HG03064 (cell line): Measurements from ENCODE around the gene LTBP1.

Experiments
- ATAC-seq: cut with Tn5 transposase; IDR thresholded peaks from one replicate; pipeline ENCODE4 v1.9.1; 2021; ENCODE audit warnings: low read depth; ENCODE audit not compliant: unreplicated experiment

Gene LTBP1

DNA sequence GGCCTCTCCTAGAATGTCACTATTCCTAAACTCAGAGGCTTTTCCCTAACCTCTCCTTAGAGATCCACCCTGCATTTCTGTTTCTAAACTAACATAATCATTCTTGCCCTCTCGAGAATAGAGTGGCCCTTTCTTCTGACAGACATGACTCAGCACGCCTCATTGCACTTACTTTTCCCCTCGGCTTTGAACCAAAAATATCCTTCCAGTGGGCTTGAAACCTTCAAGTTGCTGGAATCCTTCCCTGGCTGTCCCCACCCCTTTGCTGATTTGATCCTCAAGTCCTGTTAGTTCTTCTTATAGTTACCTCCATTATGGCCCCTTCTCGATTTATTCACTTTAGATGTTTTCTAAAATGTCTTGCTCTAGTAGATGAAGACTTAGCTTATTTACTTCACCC lies 158.0 kb downstream of the LTBP1 start:
- no peak for ATAC-seq

DNA sequence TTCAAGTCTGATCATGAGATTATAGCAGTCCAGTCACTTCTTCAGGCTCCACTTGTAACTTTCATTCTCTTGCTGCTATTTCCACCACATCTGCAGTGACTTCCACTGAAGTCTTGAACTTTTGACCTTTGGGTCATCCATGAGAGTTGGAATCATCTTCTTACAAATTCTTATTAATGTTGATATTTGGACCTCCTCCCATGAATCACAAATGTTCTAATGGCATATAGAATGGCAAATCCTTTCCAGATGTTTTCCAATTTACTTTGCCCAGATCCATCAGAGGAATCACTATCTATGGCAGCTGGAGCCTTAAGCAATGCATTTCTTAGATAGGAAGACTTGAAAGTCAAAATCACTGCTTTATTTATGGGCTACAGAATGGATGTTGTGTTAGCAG lies 159.4 kb downstream of the LTBP1 start:
- ATAC-seq, result no peak

DNA sequence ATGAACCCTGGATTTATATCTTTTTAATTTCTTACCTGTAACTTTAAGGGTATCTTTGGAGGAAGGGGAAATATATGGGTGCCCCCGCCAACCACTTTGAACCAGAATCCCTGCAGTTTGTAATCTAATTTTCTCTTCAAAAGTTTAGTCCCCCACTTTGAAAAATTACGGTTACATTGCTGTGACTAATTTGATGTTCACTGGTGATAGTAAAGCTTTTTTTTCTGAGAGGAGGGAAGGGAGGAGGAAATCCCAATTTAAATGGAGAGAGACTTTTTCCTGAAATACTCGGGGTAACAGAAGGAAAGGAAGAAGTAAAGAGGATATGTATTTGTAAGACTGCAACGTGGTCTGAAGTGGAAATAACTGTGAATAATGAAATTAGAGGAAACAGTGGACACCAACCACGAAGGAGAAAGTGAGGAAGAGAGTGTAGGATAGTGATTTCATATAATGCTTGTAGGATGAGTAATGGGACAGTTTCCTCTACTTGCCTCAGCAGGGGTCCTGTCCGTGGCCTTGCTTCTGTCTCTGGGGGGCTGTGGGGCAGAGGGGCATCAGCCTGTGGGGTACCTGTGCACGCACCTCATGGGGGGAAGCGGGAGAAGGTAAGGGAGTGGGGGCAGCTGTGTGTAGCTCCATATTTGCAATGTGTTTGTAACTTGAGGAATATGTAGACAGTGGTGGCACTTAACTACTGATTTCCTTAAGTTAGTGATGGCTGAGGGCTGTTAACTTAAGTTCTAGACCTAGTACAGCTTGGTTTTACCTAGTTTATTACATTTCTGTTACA lies 161.1 kb downstream of the LTBP1 start:
- no peak for ATAC-seq

DNA sequence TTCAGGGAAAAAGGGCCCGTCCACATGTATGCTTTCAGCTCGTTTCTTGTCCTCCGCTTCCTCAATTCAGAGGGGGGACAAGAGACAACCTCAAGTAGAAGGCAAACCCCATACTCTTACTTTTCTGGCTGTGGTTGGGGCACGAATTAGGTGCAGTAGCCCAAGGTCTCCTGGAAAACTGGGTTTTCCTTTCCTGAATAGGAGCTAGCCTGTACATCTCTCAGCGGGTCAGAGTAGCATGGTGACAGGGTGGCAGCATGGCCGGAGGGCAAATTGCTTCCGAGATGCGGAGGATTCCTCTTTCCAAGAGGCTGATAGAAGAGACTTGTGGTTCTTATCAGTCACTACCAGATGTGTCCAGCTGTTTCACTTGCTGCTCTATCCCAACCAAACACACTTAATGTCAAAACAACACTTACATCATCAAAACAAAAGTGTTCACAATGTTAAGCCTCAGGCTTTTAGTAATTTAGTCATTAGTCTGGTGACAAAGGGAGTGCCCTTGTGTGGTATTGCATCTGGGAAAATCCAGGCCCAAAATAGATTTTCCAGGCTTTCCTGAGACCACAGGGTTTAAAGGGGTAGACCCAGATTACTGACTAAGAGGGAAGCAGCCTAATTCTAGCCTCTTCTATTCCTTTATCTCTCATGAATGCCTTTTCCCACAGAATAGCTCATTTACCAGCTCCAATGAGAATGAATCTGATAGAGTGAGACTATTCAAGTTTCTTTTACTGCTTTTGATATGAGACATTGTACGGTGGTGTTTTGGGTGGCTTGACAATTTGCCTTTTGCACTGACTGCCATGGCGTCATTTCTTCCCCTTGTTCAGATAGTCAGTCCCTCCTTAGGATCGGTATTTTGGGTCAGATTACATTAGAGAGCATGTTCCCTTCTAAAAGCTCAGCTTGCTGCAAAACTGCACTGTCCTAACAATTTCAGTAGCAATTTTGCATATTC lies 162.0 kb downstream of the LTBP1 start:
- ATAC-seq, result no peak

DNA sequence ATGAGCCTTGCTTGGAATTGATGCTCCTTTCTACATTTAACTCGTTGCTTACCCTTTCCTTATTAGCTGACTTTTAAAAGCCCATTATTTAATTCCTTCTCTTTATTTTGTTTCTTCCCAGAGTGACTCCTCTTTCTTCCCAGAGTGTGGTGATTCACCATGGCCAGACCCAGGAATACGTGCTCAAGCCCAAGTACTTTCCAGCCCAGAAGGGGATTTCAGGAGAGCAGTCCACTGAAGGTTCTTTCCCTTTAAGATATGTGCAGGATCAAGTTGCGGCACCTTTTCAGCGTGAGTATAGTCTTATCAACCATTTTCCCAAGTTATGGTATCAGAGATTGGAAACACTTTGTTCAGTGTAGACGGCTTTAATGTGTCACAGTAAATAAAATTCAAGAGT lies 163.7 kb downstream of the LTBP1 start:
- no peak for ATAC-seq

DNA sequence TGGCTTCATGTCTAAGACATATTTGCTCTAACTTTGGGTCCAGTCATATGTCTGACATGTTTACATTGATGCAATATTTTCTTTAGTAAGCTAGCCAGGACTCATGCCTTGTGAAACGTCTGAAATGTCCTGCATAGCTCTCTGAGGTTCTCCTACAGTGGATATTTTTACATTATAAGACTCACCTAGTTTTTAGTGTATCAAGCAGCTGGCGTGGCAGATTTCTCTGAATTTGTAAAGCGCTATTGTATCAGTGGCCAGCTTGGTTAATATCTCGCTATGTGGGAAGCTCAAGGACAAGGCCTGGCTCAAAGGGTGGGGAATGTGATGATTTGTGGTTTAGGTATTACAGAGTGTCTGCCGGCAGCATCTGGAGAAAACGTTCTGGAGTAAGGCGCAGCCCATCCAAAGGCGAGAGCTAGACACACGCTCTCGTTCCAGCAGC lies 164.3 kb downstream of the LTBP1 start:
- ATAC-seq, result no peak

DNA sequence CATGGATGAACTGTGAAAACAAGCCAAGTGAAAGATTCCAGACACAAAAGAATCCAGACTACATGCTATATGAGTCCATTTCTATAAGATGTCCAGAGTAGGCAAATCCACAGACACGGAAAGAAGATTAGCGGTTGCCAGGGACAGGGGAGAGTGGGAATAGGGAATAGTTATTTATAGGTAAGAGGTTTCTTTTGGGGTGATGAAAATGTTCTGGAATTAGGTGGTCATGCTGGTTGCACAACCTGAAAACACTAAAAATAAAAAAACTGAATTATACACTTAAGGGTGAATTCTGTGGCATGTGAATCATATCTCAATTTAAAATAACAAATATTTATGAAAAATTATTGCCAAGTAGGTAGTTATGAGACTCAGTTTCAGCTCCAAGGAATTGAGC lies 168.4 kb downstream of the LTBP1 start:
- ATAC-seq, result no peak

DNA sequence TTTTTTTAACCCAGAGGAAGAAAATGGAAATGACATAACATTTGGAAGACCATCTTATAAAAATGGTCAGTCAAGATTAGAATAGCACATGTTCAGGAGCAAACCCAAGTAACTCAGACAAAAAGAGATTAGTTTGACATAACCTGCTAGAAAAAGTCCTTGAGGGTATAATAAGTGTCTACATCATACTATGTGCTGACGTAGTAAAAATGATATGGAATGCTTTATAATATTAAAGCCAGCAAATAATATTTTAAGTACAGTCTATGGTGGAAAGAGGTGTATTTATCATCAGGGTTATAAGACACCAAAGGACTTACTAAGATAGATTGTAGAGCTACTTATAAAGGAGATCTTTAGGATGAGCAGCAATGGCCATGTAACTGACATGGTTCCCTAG lies 169.0 kb downstream of the LTBP1 start:
- no peak for ATAC-seq

DNA sequence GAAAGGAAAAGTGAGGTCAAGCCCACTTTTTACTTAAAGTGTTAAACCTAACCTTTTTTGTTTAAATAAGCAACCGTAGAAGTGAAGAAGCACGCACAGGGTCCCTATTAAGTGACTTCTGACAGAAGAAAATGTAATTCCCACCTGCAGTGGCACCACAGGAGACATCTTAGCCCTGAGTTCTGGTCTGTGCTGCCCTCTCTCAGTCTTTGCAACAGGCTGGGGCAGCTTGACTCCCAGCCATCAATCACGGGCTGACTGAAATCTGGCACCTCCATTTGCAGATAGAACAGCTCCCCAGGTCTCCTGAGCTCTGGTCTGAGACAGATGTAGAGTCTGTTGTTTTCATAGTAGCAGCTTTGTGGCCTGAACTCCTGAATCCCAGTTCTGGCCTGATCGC lies 170.0 kb downstream of the LTBP1 start:
- no peak for ATAC-seq

DNA sequence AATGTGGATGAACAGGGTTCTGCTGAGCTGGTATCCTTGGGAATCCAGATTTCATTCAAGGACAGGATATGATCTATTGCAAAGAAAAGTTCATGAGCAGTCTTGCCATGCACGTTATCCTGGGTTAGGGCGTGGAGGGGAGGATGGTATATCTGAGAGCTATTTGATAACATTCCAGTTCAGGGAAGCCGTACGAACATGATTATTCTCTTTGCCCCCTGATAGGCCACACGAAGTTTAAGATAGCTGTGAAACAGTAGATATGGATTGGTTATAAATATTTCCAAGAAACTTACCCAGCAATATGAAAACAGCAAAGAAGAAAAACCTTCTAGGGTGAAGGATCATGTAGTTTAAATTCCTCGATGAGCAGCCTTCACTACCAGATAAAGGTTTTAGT lies 171.9 kb downstream of the LTBP1 start:
- no peak for ATAC-seq

DNA sequence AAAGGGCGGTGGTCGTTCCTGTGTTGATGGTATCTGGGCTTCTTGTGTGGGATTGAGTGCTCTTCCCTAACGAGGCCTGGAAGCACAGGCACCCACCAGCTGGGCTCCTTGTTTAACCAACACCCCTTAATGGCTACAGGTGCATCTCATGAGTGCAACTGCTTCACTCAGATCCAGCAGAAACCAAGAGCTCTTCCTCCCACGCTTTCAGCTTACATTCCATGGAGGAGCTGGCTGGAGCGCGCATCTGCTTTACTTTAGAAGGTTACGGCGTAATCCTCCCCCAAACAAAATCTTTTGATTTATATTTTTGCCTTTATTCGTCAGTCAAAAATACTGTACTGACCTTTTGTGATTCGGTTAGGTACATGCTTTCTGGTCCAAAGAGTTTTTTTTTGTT lies 174.7 kb downstream of the LTBP1 start:
- no peak for ATAC-seq

DNA sequence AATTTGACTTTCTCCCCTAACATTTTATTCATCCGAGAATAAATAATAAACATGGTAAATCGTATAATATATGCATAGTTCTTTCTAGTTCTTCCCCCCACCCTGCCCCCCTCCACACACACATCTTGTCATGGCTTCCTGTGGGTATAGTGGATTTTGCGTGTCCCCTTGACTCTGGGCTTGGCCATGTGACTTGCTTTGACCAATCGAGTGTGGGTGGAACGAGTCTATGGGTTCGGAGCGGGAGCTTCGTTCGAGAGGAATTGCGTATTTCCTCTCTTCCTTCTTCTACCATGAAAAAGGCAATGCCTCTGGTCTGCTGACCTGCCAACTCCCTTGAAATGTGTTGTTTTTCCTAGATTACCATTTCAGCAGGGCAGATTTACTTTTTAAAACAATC lies 175.2 kb downstream of the LTBP1 start:
- no peak for ATAC-seq

DNA sequence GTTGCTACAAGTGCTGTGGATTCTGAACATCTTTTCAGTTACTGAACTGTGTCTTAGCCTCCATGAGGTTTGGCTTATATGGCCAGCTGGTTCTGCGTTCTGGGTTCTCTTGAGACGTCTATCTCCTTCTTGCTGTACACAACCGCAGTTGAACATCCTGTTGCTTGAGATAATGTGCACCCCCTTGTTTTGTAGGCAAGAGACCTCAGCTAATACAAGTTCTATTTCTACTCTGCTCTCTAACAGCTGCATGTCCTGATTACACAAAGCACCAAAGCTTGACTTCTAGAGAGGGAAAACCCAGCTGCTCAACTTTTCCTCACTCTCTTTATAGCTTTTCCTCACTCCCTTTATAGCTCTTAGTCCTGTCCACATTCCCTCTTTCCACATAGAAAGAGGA lies 176.0 kb downstream of the LTBP1 start:
- ATAC-seq, result no peak

DNA sequence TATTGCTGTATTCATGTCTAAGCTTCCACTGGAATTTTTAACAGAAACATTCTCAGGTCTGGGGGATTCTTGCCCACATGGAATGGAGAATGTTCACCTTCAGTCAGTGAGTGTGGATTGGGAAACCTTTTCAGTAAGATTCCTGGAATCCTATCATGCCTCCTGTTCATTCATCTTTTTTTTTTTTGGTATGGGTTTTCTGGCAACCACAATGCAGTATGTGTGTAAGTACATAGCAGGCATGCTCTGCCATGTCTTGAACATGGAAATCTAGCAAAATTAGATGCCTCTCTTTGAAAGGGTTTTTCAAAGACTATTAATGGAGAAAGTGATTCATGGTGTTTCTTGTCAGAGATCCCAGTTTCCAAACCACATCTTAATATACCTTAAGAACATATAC lies 176.5 kb downstream of the LTBP1 start:
- ATAC-seq, result no peak

DNA sequence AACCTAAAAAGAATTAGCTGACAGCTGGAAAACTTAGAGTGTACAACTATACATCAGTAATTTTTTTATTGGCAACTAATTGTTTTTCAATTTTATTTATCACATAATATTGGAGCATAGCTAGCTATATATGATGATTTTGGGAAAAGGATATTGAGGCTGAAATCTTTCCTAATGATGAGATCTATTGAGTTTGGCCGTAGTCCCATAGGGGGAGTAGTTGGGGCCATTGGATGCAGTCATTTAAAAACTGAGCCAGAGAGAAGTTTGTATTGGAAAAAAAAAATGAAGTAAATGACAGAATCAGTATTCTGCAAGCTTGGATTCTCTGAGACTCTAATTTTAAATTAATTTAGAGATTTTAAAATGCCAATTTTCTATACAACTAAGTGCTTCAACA lies 179.8 kb downstream of the LTBP1 start:
- no peak for ATAC-seq

DNA sequence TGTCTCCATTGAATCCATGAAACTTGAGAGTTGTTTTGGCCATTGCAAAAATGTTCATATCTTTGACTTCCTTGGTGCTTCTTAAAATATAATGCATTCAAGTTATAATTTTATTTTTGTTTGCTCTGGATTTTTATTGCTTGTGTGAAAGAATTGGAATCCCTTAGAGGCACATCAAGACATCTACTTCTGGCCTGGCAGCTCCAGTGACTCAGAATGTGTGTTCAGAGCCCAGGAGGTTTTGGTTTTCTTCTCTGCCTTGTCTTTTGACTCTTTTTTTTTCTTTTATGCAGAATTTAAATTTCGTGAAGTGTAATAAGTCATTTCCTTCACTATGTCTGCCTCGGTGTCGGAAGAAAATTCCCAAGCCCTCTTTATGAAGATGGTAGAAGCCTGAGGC lies 180.2 kb downstream of the LTBP1 start:
- no peak for ATAC-seq

DNA sequence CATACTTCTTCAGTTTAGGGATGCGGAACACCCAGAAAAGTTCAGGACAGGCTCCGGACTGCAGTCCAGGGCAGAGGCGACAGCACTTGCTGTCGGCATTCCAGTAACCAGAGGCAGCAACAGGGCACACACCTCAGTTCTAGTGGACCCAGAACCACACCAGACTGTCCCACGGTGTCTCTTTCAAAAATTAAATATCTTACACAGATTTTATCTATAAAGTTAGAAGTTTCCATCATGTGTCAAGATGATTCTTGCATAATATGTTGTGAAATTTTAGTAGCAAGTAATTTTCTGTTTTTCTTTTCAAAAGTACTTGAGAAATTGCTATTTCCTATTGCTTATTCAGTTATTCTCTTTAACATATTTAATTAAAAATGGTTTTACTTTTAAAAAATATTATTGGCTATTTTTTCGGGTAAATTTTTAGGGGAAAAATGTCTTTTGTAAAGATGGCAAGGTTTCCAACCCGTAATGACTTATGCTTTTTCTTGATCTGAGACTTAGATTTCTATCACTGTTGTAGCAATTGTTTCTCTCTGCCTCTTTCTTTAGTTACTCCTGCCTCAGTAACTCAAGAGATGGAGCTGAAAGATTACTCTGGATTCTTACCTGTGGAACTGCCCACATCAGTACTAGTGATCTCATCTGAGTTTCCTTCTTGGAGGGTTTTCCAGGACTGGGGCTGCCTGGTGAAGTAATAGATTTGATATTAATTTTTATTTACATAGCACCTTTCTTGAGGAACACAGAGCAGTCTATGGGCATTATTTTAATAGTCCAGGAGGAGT lies 182.7 kb downstream of the LTBP1 start:
- ATAC-seq, result no peak

DNA sequence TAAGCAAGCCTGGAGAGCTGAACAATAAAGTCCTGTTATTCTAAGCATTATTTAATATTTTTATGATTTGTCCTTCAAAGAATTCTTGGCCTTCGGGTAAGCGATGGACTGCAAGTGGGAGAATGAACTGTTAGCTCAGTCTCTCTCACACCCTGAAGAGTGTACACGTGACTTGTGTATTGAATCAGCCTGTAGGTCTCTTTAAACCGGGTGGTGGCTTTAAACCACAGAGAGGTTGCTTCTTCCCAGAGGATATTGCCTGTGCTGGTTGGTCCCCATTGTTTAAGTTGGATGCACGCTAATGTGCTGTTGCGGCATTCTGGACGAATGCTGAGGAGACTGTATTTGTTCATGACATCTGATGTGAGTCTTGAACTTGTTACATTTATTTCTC lies 183.3 kb downstream of the LTBP1 start:
- no peak for ATAC-seq

DNA sequence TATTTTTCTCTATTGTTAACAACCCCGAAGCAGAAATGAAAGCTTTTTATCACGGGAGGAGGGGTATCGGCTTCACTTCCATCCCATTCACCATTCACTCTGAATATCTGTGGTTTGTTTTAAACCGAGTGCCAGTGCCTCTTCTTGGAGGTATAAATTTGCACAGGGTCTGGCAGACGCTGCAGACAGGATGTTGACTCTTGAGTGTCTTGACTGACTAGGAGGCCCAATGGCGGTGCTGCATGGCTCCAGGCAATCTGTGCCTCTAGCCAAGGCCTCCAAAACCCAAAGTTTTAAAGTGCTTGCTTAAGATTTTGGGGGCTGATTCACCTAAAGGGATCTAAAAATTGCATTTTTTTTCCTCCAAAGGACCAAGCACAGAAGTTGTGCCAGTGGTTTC lies 183.8 kb downstream of the LTBP1 start:
- no peak for ATAC-seq

DNA sequence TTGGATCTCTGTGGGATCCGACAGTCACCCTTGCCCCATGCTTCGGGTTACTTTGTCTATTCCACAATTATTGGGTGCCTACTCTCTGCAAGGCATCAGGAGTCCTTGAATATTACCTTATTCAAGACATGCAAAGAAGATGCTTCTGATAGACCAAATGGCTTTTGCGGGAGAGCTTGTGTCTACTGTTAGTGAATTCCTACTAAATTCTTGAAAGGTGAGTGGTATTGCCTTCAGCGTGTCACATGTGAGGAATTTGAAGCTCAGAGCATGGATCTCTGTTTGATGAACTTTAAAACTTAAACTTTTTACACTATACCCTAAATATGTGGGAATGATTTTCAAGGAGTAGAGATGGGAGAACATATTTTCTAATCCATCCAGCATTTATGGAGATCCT lies 184.4 kb downstream of the LTBP1 start:
- ATAC-seq, result no peak

DNA sequence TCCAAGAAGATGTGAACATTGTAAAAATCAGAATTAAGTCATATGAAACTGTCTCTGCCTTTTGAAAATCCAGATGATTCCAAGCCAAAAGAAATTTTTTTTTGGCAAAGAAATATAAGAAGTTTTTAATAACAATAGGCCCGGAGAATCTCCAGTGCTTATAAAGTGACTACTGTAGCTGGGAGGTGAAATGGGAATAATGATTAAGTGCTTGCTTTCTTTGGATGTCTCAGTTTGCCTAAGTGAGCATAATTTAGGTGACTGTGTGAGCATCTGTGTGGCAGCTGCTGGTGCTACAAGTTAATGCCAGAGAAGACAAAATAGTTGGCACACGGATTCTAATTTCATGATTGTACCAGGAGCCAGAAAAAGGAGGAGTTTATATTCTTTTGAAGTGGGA lies 185.0 kb downstream of the LTBP1 start:
- ATAC-seq, result no peak
